ENCODE measurements around the gene ARL8B.

The ARL8B gene

DNA sequence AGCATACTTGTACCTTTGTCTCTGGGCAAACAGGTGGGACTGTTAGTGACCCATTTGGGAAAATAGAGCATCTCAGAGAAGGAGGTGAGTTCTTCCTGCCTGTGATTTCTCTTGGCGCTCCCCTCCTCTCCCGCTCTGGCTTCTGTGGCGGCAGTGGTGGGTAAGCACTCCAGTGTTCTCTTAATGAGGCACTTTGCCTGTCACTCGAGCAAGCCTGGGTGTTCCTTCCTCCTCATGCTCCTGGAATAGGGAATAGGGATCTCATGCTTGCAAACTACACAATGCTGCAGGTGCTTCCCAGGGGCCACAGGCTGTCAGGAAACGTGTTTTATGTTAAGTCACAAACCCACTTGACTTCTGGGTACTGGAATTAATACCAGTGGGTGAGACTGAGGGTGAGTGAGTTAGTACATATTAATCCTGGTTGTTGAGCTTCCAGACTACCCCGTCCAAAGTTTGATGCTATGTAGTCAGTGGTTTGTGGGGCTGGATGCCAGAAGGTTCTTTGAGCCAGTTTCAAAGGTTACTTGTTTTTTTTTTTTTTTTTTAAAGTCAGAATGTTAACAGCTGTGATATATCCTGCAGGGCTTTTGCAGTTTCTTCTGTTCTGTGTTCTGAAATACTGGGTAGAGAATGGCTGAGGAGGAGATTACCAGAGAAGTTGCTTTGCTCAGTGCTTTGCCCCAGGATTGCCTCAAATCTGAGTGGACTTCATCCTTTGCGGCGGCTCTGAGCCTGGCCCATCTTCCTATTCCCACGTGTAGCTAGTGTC lies 95.9 kb downstream of the ARL8B start:
- DNase-seq = no peak

DNA sequence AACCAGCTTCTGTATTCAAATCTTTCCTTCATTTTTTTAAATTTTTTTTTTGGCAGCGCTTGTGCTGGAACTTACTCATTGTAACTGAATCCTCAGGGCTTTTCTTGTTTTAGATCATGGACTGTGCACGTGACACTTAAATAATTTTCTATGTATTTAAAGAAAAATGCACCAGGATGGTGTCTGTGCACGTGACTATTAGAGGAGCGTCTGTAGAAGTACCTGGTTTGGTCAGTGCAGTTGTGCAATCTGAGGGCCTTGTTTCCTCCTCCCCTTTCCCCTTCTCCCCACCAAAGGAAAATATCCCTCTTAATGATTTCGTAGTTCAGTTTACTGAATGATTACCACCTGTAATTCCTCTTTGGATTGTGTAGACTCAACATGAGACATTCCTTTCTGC lies 96.7 kb downstream of the ARL8B start:
- DNase-seq = no peak

DNA sequence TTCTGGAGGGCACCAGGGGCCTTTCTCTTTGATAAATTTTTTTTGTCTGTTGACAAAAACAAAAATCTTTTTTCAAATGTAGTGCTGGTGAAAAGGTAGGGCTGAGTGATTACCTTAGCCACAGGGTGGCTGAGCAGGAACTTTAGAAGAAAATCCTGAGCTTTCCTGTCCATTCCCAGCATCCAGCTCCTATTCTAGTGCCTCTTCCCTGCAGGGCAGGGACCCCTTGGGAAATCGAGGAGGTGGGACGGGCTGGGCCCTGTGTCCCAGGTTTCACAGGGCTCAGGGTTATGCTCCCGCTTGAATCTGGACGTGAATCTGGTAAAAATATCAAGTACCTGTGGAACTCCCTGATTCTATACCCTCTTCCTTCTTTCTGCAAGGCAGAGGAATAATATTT lies 97.1 kb downstream of the ARL8B start:
- DNase-seq = no peak

DNA sequence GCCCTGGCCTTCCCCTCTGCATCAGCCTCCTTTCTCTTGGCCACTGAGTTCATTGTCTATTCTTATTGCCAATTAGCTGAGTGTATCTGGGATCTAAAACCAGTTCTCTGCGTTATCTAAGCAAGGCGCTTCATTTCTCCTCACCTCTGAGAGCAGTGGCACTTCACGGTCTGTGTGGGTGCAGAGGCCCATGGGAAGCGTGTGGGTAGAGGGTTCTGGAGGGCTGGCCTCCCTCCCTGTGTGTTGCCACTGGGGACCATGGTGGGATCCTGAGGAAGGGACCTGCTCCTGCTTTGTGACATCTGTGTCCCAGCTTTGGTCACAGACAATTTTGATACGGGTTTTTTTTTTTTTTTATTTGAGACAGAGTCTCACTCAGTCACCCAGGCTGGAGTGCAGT lies 98.1 kb downstream of the ARL8B start:
- DNase-seq = no peak

DNA sequence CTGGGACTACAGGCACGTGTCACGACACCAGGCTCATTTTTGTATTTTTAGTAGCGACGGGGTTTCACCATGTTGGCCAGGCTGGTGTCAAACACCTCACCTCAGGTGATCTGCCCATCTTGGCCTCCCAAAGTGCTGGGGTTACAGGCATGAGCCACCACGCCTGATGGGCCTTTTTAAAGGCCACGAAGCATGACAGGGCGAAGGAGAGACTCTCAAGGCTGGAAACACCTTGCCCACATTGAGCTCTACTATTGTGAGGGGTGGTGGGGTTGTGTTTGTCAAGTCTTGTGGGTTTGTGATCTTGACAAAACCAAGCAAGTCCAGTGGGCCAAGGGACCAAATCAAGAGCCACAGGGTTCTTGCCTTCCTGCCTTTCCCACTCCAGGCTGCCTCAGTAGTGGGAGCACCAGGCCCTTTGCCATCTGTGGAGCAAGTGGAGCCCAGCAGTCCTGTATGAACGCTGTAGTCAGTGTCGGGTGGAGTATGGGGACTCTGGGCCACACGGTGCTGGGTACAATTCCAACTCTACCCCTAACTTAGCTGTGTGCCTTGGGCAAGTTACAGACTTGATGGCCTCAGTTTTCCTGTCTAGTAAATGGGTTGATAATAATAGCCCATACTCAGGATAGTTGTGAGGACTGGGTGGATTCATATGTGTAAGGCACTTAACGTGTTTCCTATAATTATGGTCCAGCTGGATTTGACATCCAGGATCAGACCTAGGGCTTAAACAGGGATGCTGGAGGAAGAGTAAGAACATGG lies 98.8 kb downstream of the ARL8B start:
- DNase-seq = no peak

DNA sequence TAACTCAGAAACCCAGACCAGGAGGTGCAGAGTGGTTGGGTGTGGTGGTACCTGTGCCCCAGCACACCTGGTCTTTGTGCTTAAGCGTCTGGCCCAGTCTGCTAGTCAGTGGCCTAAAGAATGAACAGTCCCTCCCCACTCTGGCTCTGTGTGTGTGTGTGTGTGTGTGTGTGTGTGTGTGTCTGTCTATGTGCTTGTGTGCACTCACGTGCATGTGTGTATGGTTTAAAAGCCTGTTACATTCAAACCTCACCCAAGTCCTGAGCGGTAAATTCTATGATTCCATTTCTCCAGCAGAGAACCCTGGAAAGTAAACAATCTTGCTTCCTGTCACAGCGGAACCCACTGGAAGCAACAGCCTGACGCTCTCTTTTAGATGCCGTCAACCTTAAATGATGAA lies 99.6 kb downstream of the ARL8B start:
- DNase-seq = no peak

DNA sequence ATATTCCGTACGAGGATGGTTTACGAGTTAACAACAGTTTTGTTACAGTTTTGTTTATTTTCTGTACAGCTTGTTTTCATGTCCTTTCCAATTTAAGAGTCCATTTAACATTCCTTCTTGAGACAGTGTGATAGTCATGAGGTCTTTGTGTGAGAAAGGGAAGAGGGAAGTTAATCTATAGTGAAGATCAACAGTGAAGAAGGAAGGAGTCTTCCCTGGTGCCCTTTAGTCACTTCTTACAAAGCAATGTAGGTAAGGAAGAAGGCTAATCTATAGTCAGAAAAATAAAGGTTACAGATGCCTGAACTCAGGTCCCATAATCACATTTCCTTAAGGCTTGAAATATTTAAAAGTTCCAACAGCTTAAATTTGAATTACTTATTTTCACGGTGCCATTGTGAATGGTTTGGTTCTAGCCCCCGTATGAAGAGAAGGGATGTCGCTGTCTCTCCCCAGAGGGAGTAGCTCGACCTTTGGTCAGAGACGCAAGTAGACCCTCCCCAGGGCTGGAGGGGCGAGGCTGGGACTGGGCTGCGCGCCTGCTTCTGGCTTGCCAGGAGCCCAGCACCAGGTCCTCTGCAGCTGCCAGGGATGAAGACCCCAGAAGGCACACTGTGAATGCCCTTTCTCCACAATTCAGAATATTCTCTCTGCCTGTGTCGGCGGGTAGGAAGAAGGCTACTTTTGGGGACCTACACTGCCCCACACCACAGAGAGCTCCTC lies 100.4 kb downstream of the ARL8B start:
- DNase-seq = no peak

DNA sequence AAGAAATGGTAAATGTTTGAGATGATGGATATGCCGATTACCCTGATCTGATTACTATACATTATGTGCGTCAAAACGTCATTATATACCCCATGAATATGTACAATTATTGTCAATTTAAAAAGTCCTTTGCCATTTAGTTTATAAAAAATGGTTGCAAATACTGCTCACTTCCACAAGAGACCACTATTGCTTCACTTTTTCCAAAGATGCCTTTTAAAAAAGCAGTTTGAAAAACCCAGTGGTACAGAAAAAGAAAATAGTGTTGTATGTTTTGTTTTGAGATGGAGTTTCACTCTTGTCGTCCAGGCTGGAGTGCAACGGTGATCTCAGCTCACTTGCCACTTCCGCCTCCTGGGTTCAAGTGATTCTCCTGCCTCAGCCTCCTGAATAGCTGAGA lies 104.7 kb downstream of the ARL8B start:
- peak; percentile 56 for DNase-seq

DNA sequence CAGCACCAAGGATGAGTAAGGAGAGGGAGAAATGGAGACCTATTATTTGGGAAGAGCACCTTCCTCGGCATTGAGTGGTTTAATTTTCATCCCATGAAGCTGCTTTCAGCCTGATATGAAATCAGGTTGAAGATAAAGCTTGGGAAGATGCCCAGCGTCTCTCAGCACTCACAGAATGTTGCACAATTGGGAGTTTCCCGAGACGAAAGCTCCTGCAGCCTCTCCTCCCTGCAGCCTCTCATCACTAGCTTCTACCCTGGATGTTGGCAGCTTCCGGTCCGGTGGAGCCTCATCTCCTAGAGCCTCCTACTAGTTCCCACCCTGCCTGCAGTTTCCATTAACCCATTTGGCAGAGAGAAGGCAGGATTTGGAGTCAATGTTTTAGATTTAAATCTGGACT lies 105.7 kb downstream of the ARL8B start:
- no peak for DNase-seq

DNA sequence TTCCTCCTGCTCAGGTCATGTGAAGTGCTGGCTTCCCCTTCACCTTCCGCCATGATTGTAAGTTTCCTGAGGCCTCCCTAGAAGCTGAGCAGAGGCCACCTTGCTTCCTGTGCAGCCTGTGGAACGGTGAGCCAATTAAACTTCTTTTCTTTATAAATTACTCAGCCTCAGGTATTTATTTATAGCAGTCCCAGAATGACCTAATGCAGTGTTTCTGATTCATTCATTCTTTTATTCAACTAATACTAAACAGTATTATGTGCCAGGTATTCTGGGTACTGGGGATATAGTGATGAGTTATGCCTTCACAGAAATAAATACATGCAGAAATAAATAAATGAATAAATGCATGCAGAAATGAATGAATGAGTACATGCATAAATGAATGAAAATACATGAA lies 107.3 kb downstream of the ARL8B start:
- no peak for DNase-seq

All from eye (tissue), 1 donor.